Prostate gland (tissue), 2 donors: ENCODE results near the gene ACVR1.

ENCODE experiments used
- POLR2A ChIP-seq: fragments of 450-650 bp; IDR thresholded peaks from one replicate; pipeline ENCODE4 v1.6.1; 2016; ENCODE audit warnings: antibody characterized with exemption, mild to moderate bottlenecking
- POLR2AphosphoS5 ChIP-seq: sonication (generic); formaldehyde crosslinking; IDR thresholded peaks from one replicate; pipeline ENCODE4 v1.6.1; 2017; ENCODE audit warnings: antibody characterized with exemption
- TF ChIP-seq, protein P1 (sequence below), 4 experiments: fragments of 200-600 bp in 2 of 4; fragments of 450-650 bp in 2 of 4; sonication (generic) in 2 of 4; IDR thresholded peaks; 1 replicate in 3 of 4; 2 replicates in 1 of 4; pipeline ENCODE4 v1.5.1; 2016 to 2019; ENCODE audit warnings: antibody characterized with exemption in 4 of 4, mild to moderate bottlenecking in 2 of 4, moderate library complexity in 2 of 4

DNA sequence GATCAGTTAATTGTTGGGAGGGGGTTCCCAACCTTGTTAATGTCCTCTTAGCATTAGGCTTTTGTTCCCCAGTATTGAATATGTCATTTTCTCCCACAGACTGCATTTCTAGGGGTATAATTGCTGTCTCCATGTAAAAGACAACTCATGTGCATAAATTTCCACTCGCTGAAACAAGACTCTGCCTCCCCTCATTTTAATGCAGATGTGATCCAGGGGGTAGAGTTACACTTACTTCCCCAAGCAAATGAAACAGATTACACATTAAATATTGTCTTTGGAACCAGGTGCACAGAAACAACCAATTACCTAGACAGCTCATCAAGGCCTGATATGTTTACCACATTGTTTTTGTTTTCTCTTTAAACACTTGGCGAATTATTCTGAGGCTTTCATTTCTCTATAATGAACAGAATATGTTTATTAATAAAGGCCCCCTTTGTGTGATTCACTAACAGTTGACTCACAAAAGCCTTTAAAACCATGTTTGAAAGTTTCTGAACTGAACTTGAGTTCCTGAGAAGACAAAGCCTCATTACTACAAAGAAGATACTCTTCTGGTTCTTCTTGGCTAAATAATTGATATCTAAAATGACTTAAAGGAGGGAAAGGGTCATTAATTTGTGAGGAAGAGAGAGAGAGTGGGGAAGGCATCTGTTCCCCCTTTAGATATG is 15.0 kb upstream of the ACVR1 start:
- TF ChIP-seq, protein P1, sequence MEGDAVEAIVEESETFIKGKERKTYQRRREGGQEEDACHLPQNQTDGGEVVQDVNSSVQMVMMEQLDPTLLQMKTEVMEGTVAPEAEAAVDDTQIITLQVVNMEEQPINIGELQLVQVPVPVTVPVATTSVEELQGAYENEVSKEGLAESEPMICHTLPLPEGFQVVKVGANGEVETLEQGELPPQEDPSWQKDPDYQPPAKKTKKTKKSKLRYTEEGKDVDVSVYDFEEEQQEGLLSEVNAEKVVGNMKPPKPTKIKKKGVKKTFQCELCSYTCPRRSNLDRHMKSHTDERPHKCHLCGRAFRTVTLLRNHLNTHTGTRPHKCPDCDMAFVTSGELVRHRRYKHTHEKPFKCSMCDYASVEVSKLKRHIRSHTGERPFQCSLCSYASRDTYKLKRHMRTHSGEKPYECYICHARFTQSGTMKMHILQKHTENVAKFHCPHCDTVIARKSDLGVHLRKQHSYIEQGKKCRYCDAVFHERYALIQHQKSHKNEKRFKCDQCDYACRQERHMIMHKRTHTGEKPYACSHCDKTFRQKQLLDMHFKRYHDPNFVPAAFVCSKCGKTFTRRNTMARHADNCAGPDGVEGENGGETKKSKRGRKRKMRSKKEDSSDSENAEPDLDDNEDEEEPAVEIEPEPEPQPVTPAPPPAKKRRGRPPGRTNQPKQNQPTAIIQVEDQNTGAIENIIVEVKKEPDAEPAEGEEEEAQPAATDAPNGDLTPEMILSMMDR (IDR thresholded peaks at IDR 0.05): no peak
- TF ChIP-seq POLR2A (no peak), POLR2AphosphoS5 (no peak)
